Muscle of arm (tissue), 12 donors: ENCODE results near the gene PPT1. TPM values are rescaled to one million over a fixed set of nuclear protein-coding genes. Genes with fewer than 3 reads are reported as not detected.

ENCODE experiments used
- DNase-seq: peaks from one replicate; pipeline ENCODE4 v3.0.0-alpha.2; 2013
- polyA plus RNA-seq, 12 donors: library from polyadenylated mRNA; unstranded; fragments of 120-200 nt; gene quantifications; one replicate each; pipeline ENCODE4 v1.2.1, GENCODE V29; 2013; ENCODE audit not compliant: insufficient read length in 12 of 12

Gene PPT1
- polyA plus RNA-seq, 12 donors: 35.8 to 72.2 (median 46.1) TPM; not detected in 1

GRCh38 chr1:40036574-40036973 is 60.5 kb downstream of the PPT1 start:
- DNase-seq: peak; percentile 53

DNA sequence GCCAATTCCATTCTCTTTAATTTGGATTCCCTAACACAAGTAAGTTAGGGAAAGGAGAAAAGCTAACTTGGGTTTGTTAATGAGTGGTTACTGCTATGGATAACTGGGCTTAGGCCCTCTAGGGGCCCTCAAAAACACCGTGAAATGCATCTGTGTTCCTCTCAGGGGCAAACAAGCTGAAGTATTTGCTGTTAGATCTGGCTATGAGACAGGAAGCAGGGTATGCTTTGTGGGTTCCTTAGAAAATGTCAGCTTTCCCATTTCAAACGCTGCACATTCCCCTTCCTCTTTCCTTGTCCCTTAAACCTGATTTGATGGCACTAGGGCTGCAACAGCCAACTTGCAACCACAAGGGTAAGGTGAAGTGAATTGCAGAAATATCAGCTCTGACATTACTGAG is 62.2 kb downstream of the PPT1 start:
- DNase-seq: no peak

- DNase-seq: peak; percentile 61
These were observed 64.7 kb downstream of the PPT1 start for GRCh38 chr1:40032240-40032891.

DNA sequence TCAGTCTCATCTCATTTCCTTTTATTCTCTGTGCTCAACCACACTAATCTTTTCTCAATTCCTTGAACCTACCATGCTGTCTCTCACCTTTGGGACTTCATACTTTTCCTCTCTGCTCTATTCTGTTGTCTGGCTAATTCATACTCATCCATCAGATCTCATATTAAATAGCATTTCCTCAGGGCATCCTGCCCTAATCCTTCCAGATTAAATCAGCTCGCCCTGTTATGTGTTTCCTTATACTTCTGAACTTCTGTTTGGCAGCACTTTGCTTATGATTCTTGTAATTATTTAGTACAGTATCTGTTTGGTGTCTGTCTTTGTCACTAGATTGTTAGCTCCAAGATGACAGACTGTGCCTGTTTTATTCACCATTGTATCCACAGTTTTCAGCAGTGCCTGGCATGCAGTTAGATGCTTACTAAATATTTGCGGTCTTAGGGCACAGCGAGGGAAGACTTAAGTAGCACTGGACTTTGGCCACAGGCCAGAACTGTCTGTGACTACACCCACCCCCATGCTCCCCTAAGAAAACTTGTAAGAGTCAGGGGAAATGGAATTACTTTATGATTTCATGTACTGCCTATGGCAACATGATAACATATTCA is 66.4 kb downstream of the PPT1 start:
- DNase-seq: no peak

GRCh38 chr1:40029608-40030007 is 67.4 kb downstream of the PPT1 start:
- no peak for DNase-seq

GRCh38 chr1:40027647-40028046 is 69.4 kb downstream of the PPT1 start:
- no peak for DNase-seq

DNA sequence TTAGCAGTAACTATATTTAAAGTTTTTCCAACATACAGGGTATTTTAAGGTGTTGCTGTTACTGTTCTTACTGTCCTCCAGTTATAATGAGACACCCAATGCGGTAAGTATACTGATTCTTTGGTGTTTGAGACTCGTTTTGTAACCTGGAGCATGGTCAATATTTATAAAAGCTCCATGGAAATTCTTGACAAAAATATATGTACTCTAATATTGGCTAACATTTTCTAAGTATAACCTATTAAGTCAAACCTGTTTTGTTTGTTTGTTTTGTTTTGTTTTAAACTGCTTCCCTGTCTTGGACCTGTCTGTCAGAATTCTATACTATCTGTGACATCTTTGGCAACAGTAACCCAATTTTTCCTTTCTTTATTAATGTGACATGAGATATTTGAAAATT is 72.4 kb downstream of the PPT1 start:
- DNase-seq: no peak

DNA sequence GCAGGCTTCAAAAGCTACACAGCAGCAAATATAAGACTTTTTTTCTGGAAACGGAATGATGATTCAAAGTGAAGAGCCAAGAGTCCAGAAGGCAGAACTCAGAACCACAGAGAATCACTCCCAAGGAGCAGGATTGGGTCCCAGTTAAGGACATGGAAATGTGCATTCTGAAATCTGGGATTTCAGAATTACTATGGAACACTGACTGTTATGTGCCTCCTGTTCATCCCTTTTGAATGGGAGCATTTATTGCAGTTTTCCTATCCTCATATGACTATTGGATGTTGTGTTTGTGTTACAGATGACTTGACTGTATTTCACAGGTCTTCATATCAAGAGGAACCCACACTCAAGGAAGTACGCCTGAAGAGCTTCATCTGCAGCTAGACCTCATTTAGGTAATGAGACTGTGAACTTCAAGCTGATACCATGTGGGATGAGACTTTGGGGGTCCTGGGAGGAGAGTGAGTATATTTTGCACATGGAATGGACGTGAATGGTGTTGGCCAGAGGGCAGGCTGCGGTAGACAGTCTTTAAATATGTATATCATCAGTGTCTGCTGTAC is 73.6 kb downstream of the PPT1 start:
- DNase-seq: no peak

Other genes with a start within 250 kb of the PPT1 start
- gene TRIT1, start 213.7 kb downstream of the PPT1 start, polyA plus RNA-seq: 10 to 100 TPM in 11 of 12 donors, not detected in 1; 11.8 to 31.5 (median 16.0) TPM
- gene MYCL, start 195.3 kb downstream of the PPT1 start, polyA plus RNA-seq: 10 to 100 TPM in 2 of 12 donors, 1 to 10 TPM in 8, not detected in 2; 1.6 to 25.4 (median 3.5) TPM
- gene MFSD2A, start 142.1 kb downstream of the PPT1 start, polyA plus RNA-seq: 10 to 100 TPM in 1 of 12 donors, 1 to 10 TPM in 7, under 1 TPM in 3, not detected in 1; 0.68 to 10.7 (median 1.9) TPM
- 100 to 1,000 TPM in 3 of 12 donors, 10 to 100 TPM in 8, not detected in 1; 69.6 to 143 (median 87.0) TPM for gene CAP1, start 56.5 kb downstream of the PPT1 start, polyA plus RNA-seq
- gene RLF, start 64.1 kb upstream of the PPT1 start, polyA plus RNA-seq: 10 to 100 TPM in 11 of 12 donors, not detected in 1; 11.4 to 20.7 (median 16.1) TPM
- not detected for gene TMCO2, start 150.7 kb upstream of the PPT1 start, polyA plus RNA-seq
- gene ZMPSTE24, start 161.0 kb upstream of the PPT1 start, polyA plus RNA-seq: 10 to 100 TPM in 11 of 12 donors, not detected in 1; 25.8 to 50.1 (median 30.5) TPM
- 10 to 100 TPM in 1 of 12 donors, 1 to 10 TPM in 9, under 1 TPM in 1, not detected in 1; 0.99 to 16.6 (median 1.5) TPM for gene COL9A2, start 220.0 kb upstream of the PPT1 start, polyA plus RNA-seq